HepG2 (cell line): ENCODE measurements around the gene APOBEC3H. TPM values are rescaled to one million over a fixed set of nuclear protein-coding genes. Genes with fewer than 3 reads are reported as not detected.

Experiments used
- AGO1 ChIP-seq: fragments of 200-400 bp; formaldehyde crosslinking; IDR thresholded peaks from 2 replicates; pipeline ENCODE4 v1.6.1; 2017; ENCODE audit warnings: mild to moderate bottlenecking, low read depth, low read length, moderate library complexity; ENCODE audit not compliant: poor library complexity, severe bottlenecking
- EP300 ChIP-seq, 3 experiments: sonication (generic) in 1 of 3; formaldehyde crosslinking in 1 of 3; IDR thresholded peaks; 2 replicates each; pipeline versions ENCODE4 v1.5.1 to v1.6.1; 2011 to 2020; ENCODE audit warnings: low read depth in 2 of 3, low read length in 2 of 3, borderline replicate concordance in 1 of 3, improper control_type of control experiment in 1 of 3, mild to moderate bottlenecking in 1 of 3, missing genetic modification reagents in 1 of 3, moderate library complexity in 1 of 3
- IKZF4 ChIP-seq: sonication (generic); formaldehyde crosslinking; IDR thresholded peaks from 2 replicates; pipeline ENCODE4 v1.5.1; 2020; ENCODE audit warnings: borderline replicate concordance, mild to moderate bottlenecking, low read depth, missing genetic modification reagents; ENCODE audit errors: not compliant biosample characterization
- MED1 ChIP-seq: sonication (generic); formaldehyde crosslinking; IDR thresholded peaks from 2 replicates; pipeline ENCODE4 v1.4.0; 2020; ENCODE audit warnings: missing genetic modification reagents
- PCBP2 ChIP-seq: fragments of 200-400 bp; formaldehyde crosslinking; optimal IDR thresholded peaks from 2 replicates; pipeline ENCODE3; 2018; ENCODE audit warnings: low read length, low read depth; ENCODE audit not compliant: poor library complexity, severe bottlenecking
- PHF8 ChIP-seq: sonication (generic); formaldehyde crosslinking; IDR thresholded peaks from 2 replicates; pipeline ENCODE4 v1.5.0; 2020; ENCODE audit warnings: missing genetic modification reagents
- RXRA ChIP-seq: sonication (generic); formaldehyde crosslinking; IDR thresholded peaks from 2 replicates; pipeline ENCODE4 v1.5.1; 2020; ENCODE audit warnings: missing genetic modification reagents
- SMYD3 ChIP-seq: sonication (generic); formaldehyde crosslinking; IDR thresholded peaks from 2 replicates; pipeline ENCODE4 v1.8.1; 2023; ENCODE audit warnings: mild to moderate bottlenecking, missing genetic modification reagents
- SP1 ChIP-seq, 2 experiments: fragments of 450-650 bp in 1 of 2; sonication (generic) in 1 of 2; formaldehyde crosslinking in 1 of 2; IDR thresholded peaks; 2 replicates each; pipeline versions ENCODE4 v1.4.0 to v1.6.1; 2016 to 2020; ENCODE audit warnings: missing genetic modification reagents in 1 of 2
- ZNF17 ChIP-seq: sonication (generic); formaldehyde crosslinking; IDR thresholded peaks from 2 replicates; pipeline ENCODE4 v1.5.0; 2020; ENCODE audit warnings: mild to moderate bottlenecking, missing genetic modification reagents
- ZNF367 ChIP-seq: sonication (generic); formaldehyde crosslinking; IDR thresholded peaks from 2 replicates; pipeline ENCODE4 v1.4.0; 2020; ENCODE audit warnings: missing genetic modification reagents, borderline replicate concordance
- ZNF703 ChIP-seq: sonication (generic); formaldehyde crosslinking; IDR thresholded peaks from 2 replicates; pipeline ENCODE4 v1.5.1; 2020; ENCODE audit warnings: missing genetic modification reagents, mild to moderate bottlenecking, moderate library complexity, borderline replicate concordance
- ZNF772 ChIP-seq: sonication (generic); formaldehyde crosslinking; IDR thresholded peaks from 2 replicates; pipeline ENCODE4 v1.5.0; 2020; ENCODE audit warnings: mild to moderate bottlenecking, missing genetic modification reagents
- polyA plus RNA-seq, 8 experiments: library from polyadenylated mRNA; depleted of rRNA in 3 of 8; stranded (reverse) in 7 of 8; unstranded in 1 of 8; fragments of >200 nt; fragmentation: Illumina TruSeq in 4 of 8; extraction: Trizol in 4 of 8; gene quantifications; 2 replicates each; pipeline versions ENCODE4 v1.2.1 to v1.2.3, GENCODE V29; 2011 to 2016; ENCODE audit warnings: low read depth in 4 of 8, missing spikeins in 1 of 8, mixed read lengths in 1 of 8; ENCODE audit not compliant: insufficient read depth in 1 of 8
- total RNA-seq, 5 experiments: library from RNA; depleted of rRNA; stranded (reverse); fragments of >200 nt; fragmentation: Illumina TruSeq; extraction: Trizol; gene quantifications; 2 replicates each; pipeline ENCODE4 v1.2.3, GENCODE V29; 2016; ENCODE audit warnings: low read depth in 1 of 5
- TF ChIP-seq, protein P1 (sequence below): sonication (generic); formaldehyde crosslinking; IDR thresholded peaks from 2 replicates; pipeline ENCODE4 v1.5.1; 2020; ENCODE audit warnings: mild to moderate bottlenecking, missing genetic modification reagents, moderate library complexity
- TF ChIP-seq, protein P2 (sequence below): IDR thresholded peaks from 2 replicates; pipeline ENCODE4 v1.6.1; 2016; ENCODE audit warnings: missing compliant biosample characterization, missing genetic modification reagents, borderline replicate concordance
- TF ChIP-seq, protein P3 (sequence below): IDR thresholded peaks from 2 replicates; pipeline ENCODE4 v1.6.1; 2016; ENCODE audit warnings: low read depth
- TF ChIP-seq, protein P4 (sequence below): sonication (generic); formaldehyde crosslinking; IDR thresholded peaks from 2 replicates; pipeline ENCODE4 v1.8.1; 2023; ENCODE audit warnings: mild to moderate bottlenecking, inconsistent platforms, moderate library complexity, missing genetic modification reagents, borderline replicate concordance
- TF ChIP-seq, protein P5 (sequence below): sonication (generic); formaldehyde crosslinking; IDR thresholded peaks from 2 replicates; pipeline ENCODE4 v1.4.0; 2020; ENCODE audit warnings: missing genetic modification reagents

APOBEC3H gene
- total and polyA plus RNA-seq, 2 of the 13 experiments (the other 11 are each of a cell fraction or from before 2014, with no cell fraction given), result 0.18 to 0.31 TPM

DNA sequence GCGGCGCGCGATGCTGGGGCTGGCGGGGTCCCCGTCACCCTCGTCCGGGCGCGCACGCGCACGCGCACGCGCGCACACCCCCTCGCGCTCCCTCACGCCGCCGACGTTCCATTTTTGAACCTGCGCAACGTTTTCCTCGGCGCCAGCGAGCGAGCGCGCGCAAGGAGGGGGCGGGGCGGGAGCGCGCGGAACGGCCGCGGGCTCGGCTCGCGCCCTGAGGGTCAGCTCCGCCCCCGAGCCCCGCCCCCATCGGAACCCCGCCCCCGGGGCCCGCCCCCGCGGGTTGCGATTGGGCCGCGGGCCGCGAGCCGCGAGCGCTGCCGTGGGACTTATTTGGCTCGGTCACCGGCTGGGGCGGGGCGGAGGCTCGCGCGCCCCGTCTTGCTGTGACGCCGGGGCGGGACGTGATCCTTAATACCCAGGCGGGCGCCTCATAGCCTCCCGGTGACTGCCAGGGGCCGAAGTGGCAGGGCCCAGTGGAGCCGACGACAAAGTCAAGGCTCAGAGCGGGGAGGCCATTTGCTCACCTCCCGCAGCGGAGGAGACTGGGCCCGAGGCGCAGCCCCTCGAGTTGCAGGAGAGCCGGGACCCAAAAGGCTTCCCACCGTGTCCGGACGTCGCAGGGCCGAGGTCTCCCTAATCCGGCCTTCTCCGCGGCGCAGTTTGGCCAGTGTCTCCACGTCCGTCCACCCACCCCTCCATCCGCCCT is 55.6 kb downstream of the APOBEC3H start, which contains the start of gene CBX7 (continued):
- TF ChIP-seq, protein P1, sequence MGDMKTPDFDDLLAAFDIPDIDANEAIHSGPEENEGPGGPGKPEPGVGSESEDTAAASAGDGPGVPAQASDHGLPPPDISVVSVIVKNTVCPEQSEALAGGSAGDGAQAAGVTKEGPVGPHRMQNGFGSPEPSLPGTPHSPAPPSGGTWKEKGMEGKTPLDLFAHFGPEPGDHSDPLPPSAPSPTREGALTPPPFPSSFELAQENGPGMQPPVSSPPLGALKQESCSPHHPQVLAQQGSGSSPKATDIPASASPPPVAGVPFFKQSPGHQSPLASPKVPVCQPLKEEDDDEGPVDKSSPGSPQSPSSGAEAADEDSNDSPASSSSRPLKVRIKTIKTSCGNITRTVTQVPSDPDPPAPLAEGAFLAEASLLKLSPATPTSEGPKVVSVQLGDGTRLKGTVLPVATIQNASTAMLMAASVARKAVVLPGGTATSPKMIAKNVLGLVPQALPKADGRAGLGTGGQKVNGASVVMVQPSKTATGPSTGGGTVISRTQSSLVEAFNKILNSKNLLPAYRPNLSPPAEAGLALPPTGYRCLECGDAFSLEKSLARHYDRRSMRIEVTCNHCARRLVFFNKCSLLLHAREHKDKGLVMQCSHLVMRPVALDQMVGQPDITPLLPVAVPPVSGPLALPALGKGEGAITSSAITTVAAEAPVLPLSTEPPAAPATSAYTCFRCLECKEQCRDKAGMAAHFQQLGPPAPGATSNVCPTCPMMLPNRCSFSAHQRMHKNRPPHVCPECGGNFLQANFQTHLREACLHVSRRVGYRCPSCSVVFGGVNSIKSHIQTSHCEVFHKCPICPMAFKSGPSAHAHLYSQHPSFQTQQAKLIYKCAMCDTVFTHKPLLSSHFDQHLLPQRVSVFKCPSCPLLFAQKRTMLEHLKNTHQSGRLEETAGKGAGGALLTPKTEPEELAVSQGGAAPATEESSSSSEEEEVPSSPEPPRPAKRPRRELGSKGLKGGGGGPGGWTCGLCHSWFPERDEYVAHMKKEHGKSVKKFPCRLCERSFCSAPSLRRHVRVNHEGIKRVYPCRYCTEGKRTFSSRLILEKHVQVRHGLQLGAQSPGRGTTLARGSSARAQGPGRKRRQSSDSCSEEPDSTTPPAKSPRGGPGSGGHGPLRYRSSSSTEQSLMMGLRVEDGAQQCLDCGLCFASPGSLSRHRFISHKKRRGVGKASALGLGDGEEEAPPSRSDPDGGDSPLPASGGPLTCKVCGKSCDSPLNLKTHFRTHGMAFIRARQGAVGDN (CRISPR knock-in tag), result peak; percentile 78
- TF ChIP-seq, protein P2, sequence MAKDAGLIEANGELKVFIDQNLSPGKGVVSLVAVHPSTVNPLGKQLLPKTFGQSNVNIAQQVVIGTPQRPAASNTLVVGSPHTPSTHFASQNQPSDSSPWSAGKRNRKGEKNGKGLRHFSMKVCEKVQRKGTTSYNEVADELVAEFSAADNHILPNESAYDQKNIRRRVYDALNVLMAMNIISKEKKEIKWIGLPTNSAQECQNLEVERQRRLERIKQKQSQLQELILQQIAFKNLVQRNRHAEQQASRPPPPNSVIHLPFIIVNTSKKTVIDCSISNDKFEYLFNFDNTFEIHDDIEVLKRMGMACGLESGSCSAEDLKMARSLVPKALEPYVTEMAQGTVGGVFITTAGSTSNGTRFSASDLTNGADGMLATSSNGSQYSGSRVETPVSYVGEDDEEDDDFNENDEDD (CRISPR knock-in tag), result peak; percentile 72; the same call in 1 of the 2 replicates
- TF ChIP-seq, protein P3, sequence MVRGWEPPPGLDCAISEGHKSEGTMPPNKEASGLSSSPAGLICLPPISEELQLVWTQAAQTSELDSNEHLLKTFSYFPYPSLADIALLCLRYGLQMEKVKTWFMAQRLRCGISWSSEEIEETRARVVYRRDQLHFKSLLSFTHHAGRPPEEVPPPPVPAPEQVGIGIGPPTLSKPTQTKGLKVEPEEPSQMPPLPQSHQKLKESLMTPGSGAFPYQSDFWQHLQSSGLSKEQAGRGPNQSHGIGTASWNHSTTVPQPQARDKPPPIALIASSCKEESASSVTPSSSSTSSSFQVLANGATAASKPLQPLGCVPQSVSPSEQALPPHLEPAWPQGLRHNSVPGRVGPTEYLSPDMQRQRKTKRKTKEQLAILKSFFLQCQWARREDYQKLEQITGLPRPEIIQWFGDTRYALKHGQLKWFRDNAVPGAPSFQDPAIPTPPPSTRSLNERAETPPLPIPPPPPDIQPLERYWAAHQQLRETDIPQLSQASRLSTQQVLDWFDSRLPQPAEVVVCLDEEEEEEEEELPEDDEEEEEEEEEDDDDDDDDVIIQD (CRISPR knock-in tag), result no peak
- TF ChIP-seq ZNF703, result no peak
- TF ChIP-seq ZNF367 (CRISPR knock-in tag), result no peak
- TF ChIP-seq, protein P4, sequence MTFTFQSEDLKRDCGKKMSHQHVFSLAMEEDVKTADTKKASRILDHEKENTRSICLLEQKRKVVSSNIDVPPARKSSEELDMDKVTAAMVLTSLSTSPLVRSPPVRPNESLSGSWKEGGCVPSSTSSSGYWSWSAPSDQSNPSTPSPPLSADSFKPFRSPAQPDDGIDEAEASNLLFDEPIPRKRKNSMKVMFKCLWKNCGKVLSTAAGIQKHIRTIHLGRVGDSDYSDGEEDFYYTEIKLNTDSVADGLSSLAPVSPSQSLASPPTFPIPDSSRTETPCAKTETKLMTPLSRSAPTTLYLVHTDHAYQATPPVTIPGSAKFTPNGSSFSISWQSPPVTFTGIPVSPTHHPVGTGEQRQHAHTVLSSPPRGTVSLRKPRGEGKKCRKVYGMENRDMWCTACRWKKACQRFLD (CRISPR knock-in tag), result 0 out of 2 replicates have a peak, but pooled peaks have one; percentile 57
- TF ChIP-seq MED1, result no peak; the same call in 1 of the 2 replicates
- no peak for TF ChIP-seq SMYD3 (CRISPR knock-in tag)
- TF ChIP-seq SP1 (IDR thresholded peaks at IDR 0.05), result no peak
- TF ChIP-seq SP1 (CRISPR knock-in tag; IDR thresholded peaks at IDR 0.05), result peak; percentile 56
- peak; percentile 39 for TF ChIP-seq PHF8 (CRISPR knock-in tag)
- TF ChIP-seq ZNF772 (CRISPR knock-in tag), result 0 out of 2 replicates have a peak, but pooled peaks have one; percentile 24
- TF ChIP-seq AGO1, result no peak
- no peak for TF ChIP-seq EP300 (IDR thresholded peaks at IDR 0.05; ENCODE audit: low read depth in 2 of 2, low read length in 2 of 2)
- no peak for TF ChIP-seq EP300 (CRISPR knock-in tag; IDR thresholded peaks at IDR 0.05; ENCODE audit: borderline replicate concordance)
- no peak for TF ChIP-seq PCBP2
- TF ChIP-seq, protein P5, sequence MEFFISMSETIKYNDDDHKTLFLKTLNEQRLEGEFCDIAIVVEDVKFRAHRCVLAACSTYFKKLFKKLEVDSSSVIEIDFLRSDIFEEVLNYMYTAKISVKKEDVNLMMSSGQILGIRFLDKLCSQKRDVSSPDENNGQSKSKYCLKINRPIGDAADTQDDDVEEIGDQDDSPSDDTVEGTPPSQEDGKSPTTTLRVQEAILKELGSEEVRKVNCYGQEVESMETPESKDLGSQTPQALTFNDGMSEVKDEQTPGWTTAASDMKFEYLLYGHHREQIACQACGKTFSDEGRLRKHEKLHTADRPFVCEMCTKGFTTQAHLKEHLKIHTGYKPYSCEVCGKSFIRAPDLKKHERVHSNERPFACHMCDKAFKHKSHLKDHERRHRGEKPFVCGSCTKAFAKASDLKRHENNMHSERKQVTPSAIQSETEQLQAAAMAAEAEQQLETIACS, result peak; percentile 95
- no peak for TF ChIP-seq IKZF4 (CRISPR knock-in tag)
- peak; percentile 37; the same call in 1 of the 2 replicates for TF ChIP-seq RXRA (CRISPR knock-in tag)
- TF ChIP-seq ZNF17, result no peak
